Osteocyte (in vitro differentiated cells): ENCODE results near the gene EXOC6B. TPM values are rescaled to one million over a fixed set of nuclear protein-coding genes. Genes with fewer than 3 reads are reported as not detected.

ENCODE experiments used
- DNase-seq: peaks from one replicate; pipeline ENCODE4 v3.0.0; 2021; ENCODE audit warnings: mixed read lengths; ENCODE audit not compliant: unreplicated experiment; ENCODE audit errors: extremely low spot score
- H3K27ac Mint-ChIP-seq: one replicate; pipeline ENCODE4 v1.8.0; 2021; ENCODE audit warnings: mild to moderate bottlenecking, mixed read lengths; ENCODE audit not compliant: unreplicated experiment
- H3K27me3 Mint-ChIP-seq: one replicate; pipeline ENCODE4 v1.8.0; 2021; ENCODE audit warnings: mixed read lengths; ENCODE audit not compliant: unreplicated experiment
- H3K36me3 Mint-ChIP-seq: one replicate; pipeline ENCODE4 v1.8.0; 2021; ENCODE audit warnings: mixed read lengths; ENCODE audit not compliant: unreplicated experiment
- H3K4me1 Mint-ChIP-seq: one replicate; pipeline ENCODE4 v1.8.0; 2021; ENCODE audit warnings: mixed read lengths; ENCODE audit not compliant: unreplicated experiment
- H3K4me3 Mint-ChIP-seq: one replicate; pipeline ENCODE4 v1.8.0; 2021; ENCODE audit warnings: mild to moderate bottlenecking, moderate library complexity, mixed read lengths; ENCODE audit not compliant: unreplicated experiment
- H3K9me3 Mint-ChIP-seq: one replicate; pipeline ENCODE4 v1.8.0; 2021; ENCODE audit warnings: mixed read lengths; ENCODE audit not compliant: unreplicated experiment
- CTCF ChIP-seq: fragments of 200-600 bp; sonication (generic); IDR thresholded peaks from 2 replicates; pipeline ENCODE4 v1.5.0; 2021; ENCODE audit warnings: antibody characterized with exemption, mild to moderate bottlenecking, moderate library complexity
- total RNA-seq: library from RNA; stranded (reverse); gene quantifications from 2 replicates; pipeline ENCODE4 v1.2.1, GENCODE V29; 2021

Gene EXOC6B
- total RNA-seq, 1 donor from 2014 or later: 33.8 TPM

- H3K36me3 Mint-ChIP-seq: peaks cover 14% of the 10 kb centered on the region
- no peak overlapping the region for H3K4me3 Mint-ChIP-seq
- TF ChIP-seq CTCF: no peak
- H3K27me3 Mint-ChIP-seq: no peaks in the 10 kb centered on the region
- DNase-seq: no peak
- no peaks in the 10 kb centered on the region for H3K4me1 Mint-ChIP-seq
- no peak overlapping the region for H3K27ac Mint-ChIP-seq
- peaks cover 22% of the 10 kb centered on the region for H3K9me3 Mint-ChIP-seq
Measured at GRCh38 chr2:72399879-72400278, 426.0 kb downstream of the EXOC6B start.

- Mint-ChIP-seq H3K4me3 (no peak overlapping the region), H3K27ac (no peak overlapping the region), H3K27me3 (no peaks in the 10 kb centered on the region), H3K4me1 (peaks cover 5% of the 10 kb centered on the region), H3K36me3 (peaks cover 6% of the 10 kb centered on the region), H3K9me3 (peaks cover 16% of the 10 kb centered on the region)
- DNase-seq: no peak
- no peak for TF ChIP-seq CTCF
Measured at GRCh38 chr2:72395096-72395495, 430.7 kb downstream of the EXOC6B start.

- H3K4me3 Mint-ChIP-seq: no peak overlapping the region
- no peak overlapping the region for H3K27ac Mint-ChIP-seq
- H3K9me3 Mint-ChIP-seq: peaks cover 11% of the 10 kb centered on the region
- no peak for TF ChIP-seq CTCF
- no peak for DNase-seq
- peaks cover 5% of the 10 kb centered on the region for H3K4me1 Mint-ChIP-seq
- H3K27me3 Mint-ChIP-seq: no peaks in the 10 kb centered on the region
- H3K36me3 Mint-ChIP-seq: peaks cover 2% of the 10 kb centered on the region
Measured at GRCh38 chr2:72394541-72395070, 431.2 kb downstream of the EXOC6B start.

GRCh38 chr2:72389447-72389846 lies 436.4 kb downstream of the EXOC6B start:
- Mint-ChIP-seq H3K4me1 (peaks cover under 1% of the 10 kb centered on the region), H3K9me3 (peaks cover 5% of the 10 kb centered on the region), H3K4me3 (no peak overlapping the region), H3K27me3 (no peaks in the 10 kb centered on the region), H3K36me3 (peaks cover 2% of the 10 kb centered on the region), H3K27ac (no peak overlapping the region)
- no peak for DNase-seq
- TF ChIP-seq CTCF: no peak

- Mint-ChIP-seq H3K4me3 (no peak overlapping the region), H3K4me1 (no peaks in the 10 kb centered on the region), H3K27me3 (no peaks in the 10 kb centered on the region), H3K9me3 (peaks cover 10% of the 10 kb centered on the region), H3K36me3 (peaks cover 2% of the 10 kb centered on the region), H3K27ac (no peak overlapping the region)
- DNase-seq: no peak
- no peak for TF ChIP-seq CTCF
Measured at GRCh38 chr2:72388263-72388662, 437.6 kb downstream of the EXOC6B start.
